K562 (cell line): Measurements from ENCODE around the gene INTS2. TPM values are rescaled to one million over a fixed set of nuclear protein-coding genes. Genes with fewer than 3 reads are reported as not detected.

ENCODE experiments used
- E2F1 ChIP-seq: sonication (generic); formaldehyde crosslinking; IDR thresholded peaks from 2 replicates; pipeline ENCODE4 v1.8.1; 2023; ENCODE audit warnings: mild to moderate bottlenecking, missing genetic modification reagents, moderate library complexity
- E2F3 ChIP-seq: fragments of 250-450 bp; sonication (Bioruptor Pico); IDR thresholded peaks from 2 replicates; pipeline ENCODE4 v1.4.0; 2020; ENCODE audit warnings: mild to moderate bottlenecking
- ELK3 ChIP-seq: fragments of 450-650 bp; formaldehyde crosslinking; IDR thresholded peaks from 2 replicates; pipeline ENCODE4 v1.4.0; 2020; ENCODE audit warnings: mild to moderate bottlenecking
- FOXJ3 ChIP-seq: sonication (generic); formaldehyde crosslinking; IDR thresholded peaks from 2 replicates; pipeline ENCODE4 v1.4.0; 2020; ENCODE audit warnings: mild to moderate bottlenecking, missing genetic modification reagents
- POLR2A ChIP-seq: fragments of 450-650 bp; conservative IDR thresholded peaks from 2 replicates; pipeline ENCODE4 v1.6.1; 2016
- RFX1 ChIP-seq: fragments of 450-650 bp; IDR thresholded peaks from 2 replicates; pipeline ENCODE4 v1.6.1; 2016; ENCODE audit warnings: mild to moderate bottlenecking, moderate library complexity
- RFX7 ChIP-seq: fragments of 250-450 bp; sonication (Bioruptor Pico); IDR thresholded peaks from 2 replicates; pipeline ENCODE4 v1.5.1; 2021; ENCODE audit warnings: mild to moderate bottlenecking
- SMAD2 ChIP-seq: fragments of 150-350 bp; IDR thresholded peaks from 2 replicates; pipeline ENCODE4 v1.6.1; 2014; ENCODE audit warnings: low read depth, mild to moderate bottlenecking, low read length
- SOX6 ChIP-seq: fragments of 450-650 bp; IDR thresholded peaks from 2 replicates; pipeline ENCODE4 v1.6.1; 2014; ENCODE audit warnings: mild to moderate bottlenecking
- STAT5B ChIP-seq: fragments of 250-450 bp; sonication (Bioruptor Pico); IDR thresholded peaks from 2 replicates; pipeline ENCODE4 v1.8.0; 2021; ENCODE audit warnings: mild to moderate bottlenecking, inconsistent platforms
- TBP ChIP-seq: optimal IDR thresholded peaks from 2 replicates; pipeline ENCODE3; 2011; ENCODE audit warnings: low read depth, low read length, improper control_type of control experiment
- TSHZ1 ChIP-seq: fragments of 250-450 bp; sonication (Bioruptor Pico); IDR thresholded peaks from 2 replicates; pipeline ENCODE4 v1.4.0; 2020; ENCODE audit warnings: mild to moderate bottlenecking, moderate library complexity
- U2AF1 ChIP-seq: fragments of 200-400 bp; formaldehyde crosslinking; optimal IDR thresholded peaks from 2 replicates; pipeline ENCODE3; 2017; ENCODE audit warnings: mild to moderate bottlenecking, low read depth, low read length, moderate library complexity
- USF2 ChIP-seq: sonication (generic); formaldehyde crosslinking; IDR thresholded peaks from 2 replicates; pipeline ENCODE4 v1.5.0; 2020; ENCODE audit warnings: missing genetic modification reagents
- ZNF3 ChIP-seq: fragments of 250-450 bp; sonication (Bioruptor Pico); IDR thresholded peaks from 2 replicates; pipeline ENCODE4 v1.5.0; 2021; ENCODE audit warnings: mild to moderate bottlenecking, moderate library complexity
- ZNF408 ChIP-seq: fragments of 250-450 bp; sonication (Bioruptor Pico); IDR thresholded peaks from 2 replicates; pipeline ENCODE4 v1.4.0; 2020; ENCODE audit warnings: low read depth, mild to moderate bottlenecking, moderate library complexity
- ZNF444 ChIP-seq: fragments of 250-450 bp; sonication (Bioruptor Pico); IDR thresholded peaks from 2 replicates; pipeline ENCODE4 v1.4.0; 2020; ENCODE audit warnings: mild to moderate bottlenecking, moderate library complexity
- ZNF778 ChIP-seq: fragments of 450-650 bp; formaldehyde crosslinking; IDR thresholded peaks from 2 replicates; pipeline ENCODE4 v1.4.0; 2020; ENCODE audit warnings: mild to moderate bottlenecking, moderate library complexity
- ZSCAN32 ChIP-seq: fragments of 450-650 bp; formaldehyde crosslinking; IDR thresholded peaks from 2 replicates; pipeline ENCODE4 v1.4.0; 2020; ENCODE audit warnings: mild to moderate bottlenecking, moderate library complexity
- polyA plus RNA-seq, 8 experiments: library from polyadenylated mRNA; depleted of rRNA in 4 of 8; stranded (reverse) in 5 of 8; unstranded in 3 of 8; fragments of >200 nt; fragmentation: Nextera tagmentation in 2 of 8; fragmentation: Illumina TruSeq in 1 of 8; extraction: Ambion mirVana in 2 of 8; extraction: Trizol in 1 of 8; gene quantifications; 2 replicates each; pipeline versions ENCODE4 v1.2.1 to v1.2.3, GENCODE V29; 2011 to 2014; ENCODE audit warnings: inconsistent platforms in 1 of 8, missing spikeins in 1 of 8
- total RNA-seq, 7 experiments: library from RNA; depleted of rRNA in 6 of 7; stranded (reverse); fragments of >200 nt in 6 of 7; fragmentation: Illumina TruSeq in 2 of 7; extraction: Trizol in 2 of 7; gene quantifications; 2 replicates each; pipeline versions ENCODE4 v1.2.1 to v1.2.3, GENCODE V29; 2011 to 2021; ENCODE audit warnings: low replicate concordance in 1 of 7
- TF ChIP-seq, protein P1 (sequence below): fragments of 450-650 bp; formaldehyde crosslinking; IDR thresholded peaks from 2 replicates; pipeline ENCODE4 v1.4.0; 2022; ENCODE audit warnings: mild to moderate bottlenecking, moderate library complexity
- TF ChIP-seq, protein P2 (sequence below): fragments of 250-450 bp; sonication (Bioruptor Pico); IDR thresholded peaks from 2 replicates; pipeline ENCODE4 v1.8.0; 2021; ENCODE audit warnings: borderline replicate concordance, mild to moderate bottlenecking, moderate library complexity; ENCODE audit not compliant: poor library complexity, severe bottlenecking

Gene INTS2
- total and polyA plus RNA-seq, 9 of the 15 experiments (the other 6 are each of a cell fraction or from before 2014, with no cell fraction given), result 4.8 to 24.7 (median 12.8) TPM

DNA sequence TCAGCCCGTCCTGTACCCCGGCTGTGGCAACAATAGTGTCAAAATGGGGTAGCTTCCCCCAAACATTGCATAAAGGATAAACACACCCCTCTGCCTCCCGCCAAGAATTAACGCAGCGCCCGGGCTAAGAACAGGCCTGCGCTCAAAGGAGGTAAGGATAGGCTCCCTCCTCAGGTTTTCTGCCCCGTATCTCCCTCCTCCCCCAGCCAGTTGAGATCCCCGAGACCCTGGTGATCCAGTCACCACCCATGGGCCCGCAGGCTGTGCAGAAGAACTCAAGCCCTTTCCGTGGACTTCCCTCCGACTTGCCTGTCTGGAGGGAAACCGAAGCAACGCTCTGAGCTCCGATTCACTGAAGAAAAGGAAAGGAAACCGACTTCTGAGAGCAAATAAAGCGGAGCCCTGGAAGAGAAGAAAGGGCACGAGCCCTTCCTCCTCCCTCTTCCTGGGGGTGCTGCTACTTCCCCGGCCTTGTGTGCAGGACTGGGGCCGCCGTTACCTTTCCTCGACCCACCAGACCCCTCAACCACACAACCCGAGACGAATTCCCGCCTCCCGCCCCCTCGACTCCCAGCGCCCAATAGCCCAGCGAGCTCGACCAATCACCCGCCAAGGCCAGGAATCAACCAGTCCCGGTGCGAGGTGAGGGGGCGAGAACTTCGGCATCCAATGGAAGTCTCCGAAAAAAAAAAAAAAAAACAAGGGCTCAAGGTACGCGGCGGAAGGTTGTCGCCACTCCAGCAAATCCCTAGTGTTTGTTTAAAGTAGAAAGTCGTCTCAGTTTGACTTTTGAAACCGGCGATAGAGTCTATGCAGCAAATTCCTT is 64.6 kb downstream of the INTS2 start, which contains the start of gene BRIP1 (continued):
- TF ChIP-seq TSHZ1 (no peak), E2F3 (CRISPR knock-in tag) (peak; percentile 84), STAT5B (no peak), ZNF3 (CRISPR knock-in tag) (no peak), RFX1 (no peak), ZNF408 (CRISPR knock-in tag) (no peak), ZNF444 (CRISPR knock-in tag) (no peak), U2AF1 (no peak), FOXJ3 (CRISPR knock-in tag) (0 out of 2 replicates have a peak, but pooled peaks have one; percentile 14), SMAD2 (no peak), SOX6 (0 out of 2 replicates have a peak, but pooled peaks have one; percentile 26), E2F1 (peak; percentile 72; the same call in 1 of the 2 replicates), ZNF778 (CRISPR knock-in tag) (no peak), RFX7 (no peak), ZSCAN32 (CRISPR knock-in tag) (no peak), USF2 (CRISPR knock-in tag) (no peak), TBP (peak; percentile 92), POLR2A (peak; percentile 95), ELK3 (CRISPR knock-in tag) (no peak)
- TF ChIP-seq, protein P1, sequence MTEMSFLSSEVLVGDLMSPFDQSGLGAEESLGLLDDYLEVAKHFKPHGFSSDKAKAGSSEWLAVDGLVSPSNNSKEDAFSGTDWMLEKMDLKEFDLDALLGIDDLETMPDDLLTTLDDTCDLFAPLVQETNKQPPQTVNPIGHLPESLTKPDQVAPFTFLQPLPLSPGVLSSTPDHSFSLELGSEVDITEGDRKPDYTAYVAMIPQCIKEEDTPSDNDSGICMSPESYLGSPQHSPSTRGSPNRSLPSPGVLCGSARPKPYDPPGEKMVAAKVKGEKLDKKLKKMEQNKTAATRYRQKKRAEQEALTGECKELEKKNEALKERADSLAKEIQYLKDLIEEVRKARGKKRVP (CRISPR knock-in tag), result no peak
- TF ChIP-seq, protein P2, sequence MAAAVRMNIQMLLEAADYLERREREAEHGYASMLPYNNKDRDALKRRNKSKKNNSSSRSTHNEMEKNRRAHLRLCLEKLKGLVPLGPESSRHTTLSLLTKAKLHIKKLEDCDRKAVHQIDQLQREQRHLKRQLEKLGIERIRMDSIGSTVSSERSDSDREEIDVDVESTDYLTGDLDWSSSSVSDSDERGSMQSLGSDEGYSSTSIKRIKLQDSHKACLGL (CRISPR knock-in tag), result no peak
